K562 (cell line): ENCODE results near the gene ZDHHC1. TPM values are rescaled to one million over a fixed set of nuclear protein-coding genes. Genes with fewer than 3 reads are reported as not detected.
A peak's percentile ranks its signal among the peaks of the same experiment; 100 is the strongest.

ENCODE experiments used
- ATAC-seq: fragments of 200-7000 bp; cut with Tn5 transposase; 3 replicates; pipeline ENCODE4 v1.9.1; 2020; ENCODE audit warnings: moderate library complexity
- BruUV-seq: library from RNA; stranded (reverse); fragments of 400-500 nt; replicated peaks from 2 replicates; lab custom pipeline; 2021; lab: Mats Ljungman, UMichigan
- CTCF ChIA-PET: fragments of 300-600 bp; formaldehyde crosslinking; extraction: SDS; loops from one replicate; lab custom pipeline; 2021; ENCODE audit warnings: low intra/inter-chr PET ratio; lab: Yijun Ruan, JAX
- POLR2A ChIA-PET: fragments of 300-600, 350-650 bp; sonication (Branson Sonifier 250); formaldehyde crosslinking; extraction: SDS; loops from one replicate; lab custom pipeline; 2021; ENCODE audit warnings: antibody characterized with exemption, inconsistent platforms; lab: Yijun Ruan, JAX
- DNase-seq, 4 experiments: peaks; one replicate each; pipeline versions ENCODE4 v3.0.0 to v3.0.0-alpha.2; 2011 to 2018; ENCODE audit warnings: low spot score in 3 of 4, mixed read lengths in 3 of 4; ENCODE audit errors: extremely low read depth in 1 of 4
- FAIRE-seq: peaks from 2 replicates; lab custom pipeline; 2011; peaks lifted over from hg19 to GRCh38; lab: Jason Lieb, UNC
- H2AFZ ChIP-seq: 2 replicates; pipeline ENCODE4 v1.6.0; 2011; ENCODE audit warnings: low read depth, low read length, control low read depth, inconsistent platforms
- H3K27ac ChIP-seq: fragments of 200-600 bp; 3 replicates; pipeline ENCODE4 v1.8.0; 2011; ENCODE audit warnings: low read depth, mild to moderate bottlenecking, control low read depth, inconsistent platforms, low read length, moderate library complexity, mixed read lengths; ENCODE audit errors: extremely low read depth
- H3K27me3 ChIP-seq, 2 experiments: fragments of 300-600 bp in 1 of 2; 2 replicates in 1 of 2; 3 replicates in 1 of 2; pipeline versions ENCODE4 v1.6.0 to v1.8.0; 2011; ENCODE audit warnings: inconsistent platforms in 2 of 2, low read length in 2 of 2, mild to moderate bottlenecking in 1 of 2, mixed read lengths in 1 of 2, moderate library complexity in 1 of 2; ENCODE audit not compliant: control insufficient read depth in 2 of 2, insufficient read depth in 2 of 2
- H3K36me3 ChIP-seq: fragments of 300-600 bp; 3 replicates; pipeline ENCODE4 v1.8.0; 2011; ENCODE audit warnings: mild to moderate bottlenecking, low read length, inconsistent platforms; ENCODE audit not compliant: control insufficient read depth, insufficient read depth
- H3K4me1 ChIP-seq, 2 experiments: fragments of 200-600 bp in 1 of 2; replicated peaks in 1 of 2; 2 replicates in 1 of 2; 3 replicates in 1 of 2; pipeline versions ENCODE4 v1.5.1 to v1.8.0; 2011; ENCODE audit warnings: inconsistent platforms in 2 of 2, low read length in 2 of 2, mild to moderate bottlenecking in 1 of 2, mixed read lengths in 1 of 2, moderate library complexity in 1 of 2; ENCODE audit not compliant: control insufficient read depth in 2 of 2, insufficient read depth in 2 of 2
- H3K4me2 ChIP-seq: 2 replicates; pipeline ENCODE4 v1.6.1; 2011; ENCODE audit warnings: low read length, control low read depth, inconsistent platforms, mixed read lengths; ENCODE audit not compliant: insufficient read depth
- H3K4me3 ChIP-seq: fragments of 200-600 bp; sonication (generic), shearing (Covaris generic); 2 replicates; pipeline ENCODE4 v1.5.1; 2016; ENCODE audit warnings: control low read depth, inconsistent platforms
- H3K79me2 ChIP-seq: fragments of 200-600 bp; 3 replicates; pipeline ENCODE4 v1.8.0; 2011; ENCODE audit warnings: low read length, inconsistent platforms; ENCODE audit not compliant: control insufficient read depth, insufficient read depth
- H3K9ac ChIP-seq, 2 experiments: 2 replicates each; pipeline versions ENCODE4 v1.6.0 to v1.6.1; 2011; ENCODE audit warnings: low read depth in 2 of 2, low read length in 2 of 2, control low read depth in 1 of 2, inconsistent platforms in 1 of 2, mild to moderate bottlenecking in 1 of 2, mixed read lengths in 1 of 2; ENCODE audit not compliant: insufficient read depth in 1 of 2
- H3K9me1 ChIP-seq: one replicate; pipeline ENCODE4 v1.6.0; 2011; ENCODE audit warnings: inconsistent platforms, mild to moderate bottlenecking, low read length, moderate library complexity; ENCODE audit not compliant: control insufficient read depth, insufficient read depth
- H3K9me3 ChIP-seq: replicated peaks from 2 replicates; pipeline ENCODE4 v1.5.1; 2011; ENCODE audit warnings: low read depth, low read length, inconsistent platforms; ENCODE audit not compliant: control insufficient read depth, insufficient read depth
- H4K20me1 ChIP-seq: replicated peaks from 2 replicates; pipeline ENCODE4 v1.6.1; 2011; ENCODE audit warnings: low read length, inconsistent platforms, mixed read lengths; ENCODE audit not compliant: control insufficient read depth, insufficient read depth
- NR2C2 ChIP-seq, 2 experiments: fragments of 200-800 bp in 1 of 2; sonication (Bioruptor generic) in 1 of 2; sonication (generic) in 1 of 2; formaldehyde crosslinking in 1 of 2; IDR thresholded peaks; 2 replicates each; pipeline versions ENCODE4 v1.6.1 to v1.8.0; 2016 to 2022; ENCODE audit warnings: mild to moderate bottlenecking in 1 of 2, missing compliant biosample characterization in 1 of 2, missing genetic modification characterization in 1 of 2, missing genetic modification reagents in 1 of 2
- POLR2G ChIP-seq: fragments of 200-400 bp; formaldehyde crosslinking; IDR thresholded peaks from 2 replicates; pipeline ENCODE4 v1.6.1; 2017; ENCODE audit warnings: low read depth, mild to moderate bottlenecking, antibody characterized with exemption, low read length, moderate library complexity
- RBM22 ChIP-seq: fragments of 200-400 bp; formaldehyde crosslinking; IDR thresholded peaks from 2 replicates; pipeline ENCODE4 v1.6.1; 2018; ENCODE audit warnings: low read length, low read depth; ENCODE audit not compliant: poor library complexity, severe bottlenecking
- WGBS: fragments of 100-300 bp; shearing (Covaris generic); methylation state at CpG from one replicate; pipeline ENCODE4 v1.1.6; 2016; ENCODE audit warnings: low coverage, mixed read lengths; ENCODE audit not compliant: insufficient coverage; ENCODE audit errors: missing lambda C conversion rate; 5-methylcytosine and 5-hydroxymethylcytosine counted together
- in situ Hi-C: fragments of 300-500 bp; cut with MboI; formaldehyde crosslinking; loops from 4 replicates; pipeline ENCODE4 v1.15.0; 2018; ENCODE audit warnings: inconsistent platforms, mixed read lengths
- intact Hi-C: fragments of 100-400 bp; cut with micrococcal nuclease; formaldehyde crosslinking; loops from 2 replicates; pipeline ENCODE4 v1.14.2; 2022
- polyA plus RNA-seq, 8 experiments: library from polyadenylated mRNA; depleted of rRNA in 4 of 8; stranded (reverse) in 5 of 8; unstranded in 3 of 8; fragments of >200 nt; fragmentation: Nextera tagmentation in 2 of 8; fragmentation: Illumina TruSeq in 1 of 8; extraction: Ambion mirVana in 2 of 8; extraction: Trizol in 1 of 8; gene quantifications; 2 replicates each; pipeline versions ENCODE4 v1.2.1 to v1.2.3, GENCODE V29; 2011 to 2014; ENCODE audit warnings: inconsistent platforms in 1 of 8, missing spikeins in 1 of 8
- total RNA-seq, 7 experiments: library from RNA; depleted of rRNA in 6 of 7; stranded (reverse); fragments of >200 nt in 6 of 7; fragmentation: Illumina TruSeq in 2 of 7; extraction: Trizol in 2 of 7; gene quantifications; 2 replicates each; pipeline versions ENCODE4 v1.2.1 to v1.2.3, GENCODE V29; 2011 to 2021; ENCODE audit warnings: low replicate concordance in 1 of 7
- TF ChIP-seq, protein P1 (sequence below): fragments of 250-450 bp; sonication (Bioruptor Pico); IDR thresholded peaks from 2 replicates; pipeline ENCODE4 v1.5.0; 2021; ENCODE audit warnings: mild to moderate bottlenecking, borderline replicate concordance

Gene ZDHHC1
- total and polyA plus RNA-seq, 9 of the 15 experiments (the other 6 are each of a cell fraction or from before 2014, with no cell fraction given), result 0.06 to 0.77 (median 0.25) TPM; not detected in 4

- POLR2A ChIA-PET, result interaction anchor here (1.5 kb wide), 1 partner anchor 13 kb away, joined by 4 read pairs; no protein-coding TSS in a partner anchor
- CTCF ChIA-PET, result no interaction called here
- intact Hi-C loops, result no loop called here
Observed at GRCh38 chr16:67436640-67437193, 20.4 kb upstream of the ZDHHC1 start.

GRCh38 chr16:67435758-67436164 lies 19.5 kb upstream of the ZDHHC1 start:
- peaks cover 6 to 27% of the 10 kb centered on the region in 2 experiments; a peak in 3 of 5 replicates for H3K4me1 ChIP-seq
- TF ChIP-seq, protein P1, sequence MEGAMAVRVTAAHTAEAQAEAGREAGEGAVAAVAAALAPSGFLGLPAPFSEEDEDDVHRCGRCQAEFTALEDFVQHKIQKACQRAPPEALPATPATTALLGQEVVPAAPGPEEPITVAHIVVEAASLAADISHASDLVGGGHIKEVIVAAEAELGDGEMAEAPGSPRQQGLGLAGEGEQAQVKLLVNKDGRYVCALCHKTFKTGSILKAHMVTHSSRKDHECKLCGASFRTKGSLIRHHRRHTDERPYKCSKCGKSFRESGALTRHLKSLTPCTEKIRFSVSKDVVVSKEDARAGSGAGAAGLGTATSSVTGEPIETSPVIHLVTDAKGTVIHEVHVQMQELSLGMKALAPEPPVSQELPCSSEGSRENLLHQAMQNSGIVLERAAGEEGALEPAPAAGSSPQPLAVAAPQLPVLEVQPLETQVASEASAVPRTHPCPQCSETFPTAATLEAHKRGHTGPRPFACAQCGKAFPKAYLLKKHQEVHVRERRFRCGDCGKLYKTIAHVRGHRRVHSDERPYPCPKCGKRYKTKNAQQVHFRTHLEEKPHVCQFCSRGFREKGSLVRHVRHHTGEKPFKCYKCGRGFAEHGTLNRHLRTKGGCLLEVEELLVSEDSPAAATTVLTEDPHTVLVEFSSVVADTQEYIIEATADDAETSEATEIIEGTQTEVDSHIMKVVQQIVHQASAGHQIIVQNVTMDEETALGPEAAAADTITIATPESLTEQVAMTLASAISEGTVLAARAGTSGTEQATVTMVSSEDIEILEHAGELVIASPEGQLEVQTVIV (CRISPR knock-in tag), result no peak
- peak; percentile 67 for TF ChIP-seq RBM22
- TF ChIP-seq POLR2G, result peak; percentile 60
- H3K79me2 ChIP-seq, result no peaks in the 10 kb centered on the region
- in situ Hi-C loops (no loop called here), intact Hi-C loops (no loop called here)
- no peaks in the 10 kb centered on the region for H3K27me3 ChIP-seq
- no TSS peak for BruUV-seq
- 0 out of 2 replicates have a peak, but pooled peaks cover 3% of the 10 kb centered on the region for H4K20me1 ChIP-seq
- H3K9me3 ChIP-seq, result no peaks in the 10 kb centered on the region
- H3K9ac ChIP-seq, result peak overlapping the region in 1 of 2 experiments; percentile 68; a peak in 1 of 4 replicates
- FAIRE-seq, result no peak
- 80% methylated on average over 14 of the region's 16 CpGs for WGBS
- ChIA-PET CTCF (no interaction called here), POLR2A (interaction anchor here (0.6 to 1.5 kb wide), 3 partner anchors 8 to 24 kb away, joined by 3 to 4 read pairs (median 3); no protein-coding TSS in a partner anchor)
- H3K9me1 ChIP-seq, result peaks cover 3% of the 10 kb centered on the region
- H3K4me3 ChIP-seq, result no peak overlapping the region
- no peak for ATAC-seq
- H3K36me3 ChIP-seq, result peaks cover 25% of the 10 kb centered on the region; the same call in 2 of the 3 replicates
- H3K27ac ChIP-seq, result no peak overlapping the region
- no peak overlapping the region for H3K4me2 ChIP-seq
- no peak overlapping the region for H2AFZ ChIP-seq
- DNase-seq, result no peak

More at GRCh38 chr16:67436640-67437193, 20.4 kb upstream of the ZDHHC1 start:
- BruUV-seq, result no TSS peak
- in situ Hi-C loops, result no loop called here
- Histone ChIP-seq H3K9me3 (no peaks in the 10 kb centered on the region), H3K27me3 (no peaks in the 10 kb centered on the region), H4K20me1 (0 out of 2 replicates have a peak, but pooled peaks cover 3% of the 10 kb centered on the region), H3K9me1 (peaks cover 3% of the 10 kb centered on the region), H3K9ac (peak overlapping the region in 1 of 2 experiments; percentile 36; a peak in 1 of 4 replicates), H3K36me3 (peaks cover 29% of the 10 kb centered on the region; the same call in 2 of the 3 replicates), H3K4me2 (no peak overlapping the region), H3K27ac (no peak overlapping the region), H3K4me1 (peaks cover 3 to 23% of the 10 kb centered on the region in 2 experiments; a peak in 3 of 5 replicates), H3K4me3 (no peak overlapping the region), H2AFZ (no peak overlapping the region), H3K79me2 (no peaks in the 10 kb centered on the region)
- peak; percentile 57; the same call in 1 of the 2 replicates for TF ChIP-seq POLR2G
- TF ChIP-seq NR2C2 (CRISPR knock-in tag; IDR thresholded peaks at IDR 0.05), result no peak
- no peak for TF ChIP-seq NR2C2 (tag; IDR thresholded peaks at IDR 0.05)
- DNase-seq (no peak), ATAC-seq (no peak), FAIRE-seq (no peak)
- WGBS, result 89% methylated on average over 23 of the region's 23 CpGs
